GM10248 (cell line): Measurements from ENCODE around the gene RNLS.

Source experiments
- CTCF ChIA-PET: fragments of 300-600 bp; sonication (Branson Sonifier 250); formaldehyde crosslinking; extraction: SDS; loops from one replicate; lab custom pipeline; 2021; ENCODE audit warnings: antibody characterized with exemption; lab: Yijun Ruan, JAX
- POLR2A ChIA-PET: fragments of 350-650 bp; sonication (Branson Sonifier 250); formaldehyde crosslinking; extraction: SDS; loops from one replicate; lab custom pipeline; 2020; ENCODE audit warnings: antibody characterized with exemption; lab: Yijun Ruan, JAX
- DNase-seq: peaks from one replicate; pipeline ENCODE4 v3.0.0; 2012; ENCODE audit errors: extremely low spot score
- TF ChIP-seq, protein P1 (sequence below): IDR thresholded peaks from 2 replicates; pipeline ENCODE4 v1.5.1; 2012; ENCODE audit warnings: mild to moderate bottlenecking, low read depth; ENCODE audit errors: extremely low read depth, missing control alignments, control extremely low read depth

Gene RNLS

DNA sequence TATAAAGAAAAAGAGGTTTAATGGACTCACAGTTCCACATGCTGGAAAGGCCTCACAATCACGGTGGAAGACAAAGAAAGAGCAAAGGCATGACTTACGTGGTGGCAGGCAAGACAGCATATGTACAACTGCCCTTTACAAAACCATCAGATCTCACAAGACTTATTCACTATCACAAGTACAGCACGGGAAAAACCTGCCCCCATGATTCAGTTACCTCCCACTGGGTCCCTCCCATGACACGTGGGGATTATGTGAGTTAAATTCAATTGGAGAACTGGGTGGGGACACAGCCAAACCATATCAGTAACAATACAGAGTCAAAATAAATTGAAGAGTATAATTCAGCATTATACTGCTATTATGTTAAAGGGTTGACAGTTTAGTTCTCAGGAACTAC, 37.8 kb downstream of the RNLS start:
- TF ChIP-seq, protein P1, sequence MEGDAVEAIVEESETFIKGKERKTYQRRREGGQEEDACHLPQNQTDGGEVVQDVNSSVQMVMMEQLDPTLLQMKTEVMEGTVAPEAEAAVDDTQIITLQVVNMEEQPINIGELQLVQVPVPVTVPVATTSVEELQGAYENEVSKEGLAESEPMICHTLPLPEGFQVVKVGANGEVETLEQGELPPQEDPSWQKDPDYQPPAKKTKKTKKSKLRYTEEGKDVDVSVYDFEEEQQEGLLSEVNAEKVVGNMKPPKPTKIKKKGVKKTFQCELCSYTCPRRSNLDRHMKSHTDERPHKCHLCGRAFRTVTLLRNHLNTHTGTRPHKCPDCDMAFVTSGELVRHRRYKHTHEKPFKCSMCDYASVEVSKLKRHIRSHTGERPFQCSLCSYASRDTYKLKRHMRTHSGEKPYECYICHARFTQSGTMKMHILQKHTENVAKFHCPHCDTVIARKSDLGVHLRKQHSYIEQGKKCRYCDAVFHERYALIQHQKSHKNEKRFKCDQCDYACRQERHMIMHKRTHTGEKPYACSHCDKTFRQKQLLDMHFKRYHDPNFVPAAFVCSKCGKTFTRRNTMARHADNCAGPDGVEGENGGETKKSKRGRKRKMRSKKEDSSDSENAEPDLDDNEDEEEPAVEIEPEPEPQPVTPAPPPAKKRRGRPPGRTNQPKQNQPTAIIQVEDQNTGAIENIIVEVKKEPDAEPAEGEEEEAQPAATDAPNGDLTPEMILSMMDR: no peak
- CTCF ChIA-PET: no interaction called here
- DNase-seq: no peak
- POLR2A ChIA-PET: no interaction called here

GRCh38 chr10:88544140-88544870, 38.8 kb downstream of the RNLS start:
- POLR2A ChIA-PET: no interaction called here
- CTCF ChIA-PET: interaction anchor here (1.0 to 1.1 kb wide), 2 partner anchors 9 to 154 kb away, joined by 3 to 6 read pairs; no protein-coding TSS in a partner anchor
- DNase-seq: peak; percentile 5
- TF ChIP-seq, protein P1: no peak

DNA sequence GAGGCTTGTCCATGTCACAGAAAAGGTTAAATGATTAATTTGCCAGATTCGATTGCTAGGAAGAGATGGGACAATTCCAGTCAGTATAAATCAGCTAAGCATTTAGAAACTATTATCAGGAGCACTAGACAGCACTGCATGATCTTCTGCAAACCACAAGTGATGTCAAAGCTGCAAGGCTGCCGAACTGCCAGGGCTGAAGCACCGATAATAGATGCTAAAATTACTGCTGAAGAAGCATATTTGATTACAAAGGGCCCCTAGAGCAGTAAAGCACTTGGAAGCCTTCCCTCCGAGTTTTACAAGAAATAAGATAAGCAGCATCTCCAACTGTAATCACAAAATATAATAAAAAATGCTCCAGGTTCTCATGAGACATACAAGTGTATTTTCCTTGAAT, 40.6 kb downstream of the RNLS start:
- TF ChIP-seq, protein P1: no peak
- ChIA-PET POLR2A (no interaction called here), CTCF (no interaction called here)
- no peak for DNase-seq

GRCh38 chr10:88541116-88541626, 41.9 kb downstream of the RNLS start:
- DNase-seq: no peak
- POLR2A ChIA-PET: no interaction called here
- CTCF ChIA-PET: interaction anchor here (1.1 kb wide), 1 partner anchor 20 kb away, joined by 3 read pairs; no protein-coding TSS in a partner anchor
- TF ChIP-seq, protein P1: no peak

DNA sequence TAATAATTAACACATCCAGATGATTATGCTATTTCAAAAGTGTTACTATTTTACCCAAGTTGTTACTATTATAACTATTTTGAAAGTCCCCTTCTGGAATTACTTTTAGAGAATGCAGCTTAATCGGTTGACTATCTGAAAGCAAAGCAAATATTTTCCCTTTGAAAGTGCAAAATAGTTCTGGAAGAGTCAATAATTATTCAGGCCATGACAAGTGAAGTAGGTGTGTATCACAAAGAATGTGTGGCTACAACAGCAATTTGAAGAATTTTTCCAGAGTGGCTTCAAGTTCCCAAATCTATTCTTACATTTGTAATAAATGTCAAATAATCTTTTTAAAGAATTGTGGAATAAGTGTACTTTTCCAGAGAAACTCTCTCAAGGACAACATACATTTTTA, 42.8 kb downstream of the RNLS start:
- CTCF ChIA-PET: interaction anchor here (1.1 kb wide), 1 partner anchor 20 kb away, joined by 3 read pairs; no protein-coding TSS in a partner anchor
- TF ChIP-seq, protein P1: no peak
- POLR2A ChIA-PET: no interaction called here
- no peak for DNase-seq

- POLR2A ChIA-PET: no interaction called here
- DNase-seq: no peak
- CTCF ChIA-PET: no interaction called here
- TF ChIP-seq, protein P1: no peak
These were observed 45.1 kb downstream of the RNLS start for GRCh38 chr10:88538048-88538447.
